Upper lobe of left lung (tissue), 6 donors: ENCODE data around the gene LRP2BP. TPM values are rescaled to one million over a fixed set of nuclear protein-coding genes. Genes with fewer than 3 reads are reported as not detected.
"Not testable (repeated sequence)": the region's sequence is repeated elsewhere in the genome, so short reads cannot be mapped to it uniquely, and the experiment has no call there.

Experiments
- ATAC-seq, 2 donors: fragments of 200-7000 bp; cut with Tn5 transposase; one replicate each; pipeline ENCODE4 v1.9.1; 2022; ENCODE audit warnings: mild to moderate bottlenecking in 2 of 2, moderate library complexity in 2 of 2; ENCODE audit not compliant: low FRiP score in 2 of 2
- DNase-seq, 2 donors: peaks; one replicate each; pipeline ENCODE4 v3.0.0-alpha.2; 2019 to 2020
- H3K27ac ChIP-seq, 4 donors: fragments of 200-600 bp; sonication (generic); one replicate each; pipeline ENCODE4 v1.5.1; 2016 to 2019
- H3K27me3 ChIP-seq, 4 donors: fragments of 200-600 bp; sonication (generic); one replicate each; pipeline ENCODE4 v1.5.1; 2017 to 2019
- H3K36me3 ChIP-seq, 4 donors: fragments of 200-600 bp; sonication (generic); one replicate each; pipeline ENCODE4 v1.5.1; 2016 to 2019
- H3K4me1 ChIP-seq, 4 donors: fragments of 200-600 bp; sonication (generic); one replicate each; pipeline ENCODE4 v1.5.1; 2018 to 2019
- H3K4me3 ChIP-seq, 4 donors: fragments of 200-600 bp; sonication (generic); one replicate each; pipeline ENCODE4 v1.5.1; 2017 to 2019; ENCODE audit warnings: mild to moderate bottlenecking in 2 of 4, moderate library complexity in 1 of 4
- H3K9me3 ChIP-seq, 4 donors: fragments of 200-600 bp; sonication (generic); one replicate each; pipeline ENCODE4 v1.5.1; 2018 to 2019
- CTCF ChIP-seq, 6 experiments: fragments of 450-650 bp in 4 of 6; fragments of 200-600 bp in 2 of 6; sonication (generic) in 2 of 6; IDR thresholded peaks; one replicate each; pipeline ENCODE4 v1.5.1; 2016 to 2019; ENCODE audit warnings: antibody characterized with exemption in 6 of 6
- EP300 ChIP-seq, 4 donors: sonication (generic); formaldehyde crosslinking; IDR thresholded peaks; one replicate each; pipeline ENCODE4 v1.5.1; 2017; ENCODE audit warnings: antibody characterized with exemption in 4 of 4, control low read depth in 2 of 4
- POLR2A ChIP-seq, 4 donors: fragments of 450-650 bp; IDR thresholded peaks; one replicate each; pipeline ENCODE4 v1.5.1; 2016 to 2017; ENCODE audit warnings: antibody characterized with exemption in 4 of 4, mild to moderate bottlenecking in 2 of 4
- POLR2AphosphoS5 ChIP-seq, 2 donors: sonication (generic); formaldehyde crosslinking; IDR thresholded peaks; one replicate each; pipeline ENCODE4 v1.5.1; 2017; ENCODE audit warnings: antibody characterized with exemption in 2 of 2
- WGBS, 2 donors: methylation state at CpG; one replicate each; pipeline ENCODE4 v1.1.5; 2017 to 2018; 5-methylcytosine and 5-hydroxymethylcytosine counted together
- total RNA-seq, 6 donors: library from RNA; depleted of rRNA in 4 of 6; stranded (reverse); fragments of >200 nt in 4 of 6; gene quantifications; one replicate each; pipeline versions ENCODE4 v1.1.0 to v1.2.1, GENCODE V29; 2016 to 2021
- donor health status: DM: no; HTN: no; CAD: no; lungs with moderate emphysema.
- donor health status: DM: no; HTN: yes; CAD: no; lungs with severe emphysema.

Gene LRP2BP
- total RNA-seq, 6 donors from 2014 or later = 0.40 to 4.7 (median 1.3) TPM

- no peak for DNase-seq
Observed at GRCh38 chr4:185369731-185370130, 26.0 kb downstream of the LRP2BP start.

GRCh38 chr4:185364886-185365285 is 30.8 kb downstream of the LRP2BP start:
- no peak for ATAC-seq
- H3K36me3 ChIP-seq = peaks cover 0 to 14% (median 0%) of the 10 kb centered on the region in 4 donors
- WGBS, 2 donors = 91 to 96% methylated on average over 5 of the region's 5 CpGs

More at GRCh38 chr4:185369731-185370130, 26.0 kb downstream of the LRP2BP start:
- TF ChIP-seq POLR2AphosphoS5 (IDR thresholded peaks at IDR 0.05) (no peak), CTCF (IDR thresholded peaks at IDR 0.05) (no peak), EP300 (IDR thresholded peaks at IDR 0.05) (no peak), POLR2A (IDR thresholded peaks at IDR 0.05) (no peak)
- Histone ChIP-seq H3K36me3 (peaks cover 3 to 17% (median 8%) of the 10 kb centered on the region in 4 donors), H3K4me3 (no peak overlapping the region), H3K27me3 (no peaks in the 10 kb centered on the region), H3K9me3 (no peaks in the 10 kb centered on the region), H3K4me1 (no peaks in the 10 kb centered on the region), H3K27ac (no peak overlapping the region)
- no peak for ATAC-seq
- 82 to 89% methylated on average over 3 of the region's 3 CpGs for WGBS, 2 donors

GRCh38 chr4:185363251-185363650 is 32.5 kb downstream of the LRP2BP start:
- H3K27me3 ChIP-seq = no peaks in the 10 kb centered on the region
- no peaks in the 10 kb centered on the region for H3K9me3 ChIP-seq
- peaks cover 0 to 14% (median 1%) of the 10 kb centered on the region in 4 donors for H3K36me3 ChIP-seq
- H3K4me1 ChIP-seq = no peaks in the 10 kb centered on the region
- H3K4me3 ChIP-seq = no peak overlapping the region
- TF ChIP-seq CTCF (IDR thresholded peaks at IDR 0.05) = no peak
- no peak for TF ChIP-seq POLR2AphosphoS5 (IDR thresholded peaks at IDR 0.05)
- TF ChIP-seq POLR2A (IDR thresholded peaks at IDR 0.05) = no peak
- no peak for TF ChIP-seq EP300 (IDR thresholded peaks at IDR 0.05)
- DNase-seq = no peak
- WGBS, 2 donors = 83 to 85% methylated on average over 3 of the region's 3 CpGs
- H3K27ac ChIP-seq = no peak overlapping the region
- ATAC-seq = no peak

More at GRCh38 chr4:185364886-185365285, 30.8 kb downstream of the LRP2BP start:
- Histone ChIP-seq H3K9me3 (no peaks in the 10 kb centered on the region), H3K27ac (no peak overlapping the region), H3K27me3 (no peaks in the 10 kb centered on the region), H3K4me1 (no peaks in the 10 kb centered on the region), H3K4me3 (no peak overlapping the region)
- DNase-seq = no peak
- TF ChIP-seq POLR2A (IDR thresholded peaks at IDR 0.05) (no peak), EP300 (IDR thresholded peaks at IDR 0.05) (no peak), POLR2AphosphoS5 (IDR thresholded peaks at IDR 0.05) (no peak), CTCF (IDR thresholded peaks at IDR 0.05) (no peak)

GRCh38 chr4:185362570-185362969 is 33.2 kb downstream of the LRP2BP start:
- H3K27ac ChIP-seq = not testable (repeated sequence)

GRCh38 chr4:185361872-185362271 is 33.9 kb downstream of the LRP2BP start:
- no peak overlapping the region for H3K4me3 ChIP-seq

More at GRCh38 chr4:185362570-185362969, 33.2 kb downstream of the LRP2BP start:
- H3K4me3 ChIP-seq, DNase-seq, H3K9me3 ChIP-seq, H3K27me3 ChIP-seq, ATAC-seq, H3K4me1 ChIP-seq: not testable (repeated sequence)
- WGBS, 2 donors = 88 to 94% methylated on average over 6 of the region's 6 CpGs
- peaks cover 0 to 16% (median 4%) of the 10 kb centered on the region in 4 donors for H3K36me3 ChIP-seq

More at GRCh38 chr4:185361872-185362271, 33.9 kb downstream of the LRP2BP start:
- Histone ChIP-seq H3K27ac (no peak overlapping the region), H3K4me1 (no peaks in the 10 kb centered on the region), H3K9me3 (no peaks in the 10 kb centered on the region), H3K27me3 (no peaks in the 10 kb centered on the region), H3K36me3 (peaks cover 0 to 22% (median 6%) of the 10 kb centered on the region in 4 donors)
- WGBS, 2 donors = 73 to 80% methylated on average over 3 of the region's 3 CpGs
- TF ChIP-seq EP300 (IDR thresholded peaks at IDR 0.05) (no peak), POLR2AphosphoS5 (IDR thresholded peaks at IDR 0.05) (no peak), CTCF (IDR thresholded peaks at IDR 0.05) (no peak), POLR2A (IDR thresholded peaks at IDR 0.05) (no peak)
- no peak for ATAC-seq
- DNase-seq = no peak
